ENCODE results near the gene CHST11. TPM values are rescaled to one million over a fixed set of nuclear protein-coding genes. Genes with fewer than 3 reads are reported as not detected.
A peak's percentile ranks its signal among the peaks of the same experiment; 100 is the strongest.

CHST11 gene
- total RNA-seq, 1 experiment from 2014 or later = 38.8 TPM

DNA sequence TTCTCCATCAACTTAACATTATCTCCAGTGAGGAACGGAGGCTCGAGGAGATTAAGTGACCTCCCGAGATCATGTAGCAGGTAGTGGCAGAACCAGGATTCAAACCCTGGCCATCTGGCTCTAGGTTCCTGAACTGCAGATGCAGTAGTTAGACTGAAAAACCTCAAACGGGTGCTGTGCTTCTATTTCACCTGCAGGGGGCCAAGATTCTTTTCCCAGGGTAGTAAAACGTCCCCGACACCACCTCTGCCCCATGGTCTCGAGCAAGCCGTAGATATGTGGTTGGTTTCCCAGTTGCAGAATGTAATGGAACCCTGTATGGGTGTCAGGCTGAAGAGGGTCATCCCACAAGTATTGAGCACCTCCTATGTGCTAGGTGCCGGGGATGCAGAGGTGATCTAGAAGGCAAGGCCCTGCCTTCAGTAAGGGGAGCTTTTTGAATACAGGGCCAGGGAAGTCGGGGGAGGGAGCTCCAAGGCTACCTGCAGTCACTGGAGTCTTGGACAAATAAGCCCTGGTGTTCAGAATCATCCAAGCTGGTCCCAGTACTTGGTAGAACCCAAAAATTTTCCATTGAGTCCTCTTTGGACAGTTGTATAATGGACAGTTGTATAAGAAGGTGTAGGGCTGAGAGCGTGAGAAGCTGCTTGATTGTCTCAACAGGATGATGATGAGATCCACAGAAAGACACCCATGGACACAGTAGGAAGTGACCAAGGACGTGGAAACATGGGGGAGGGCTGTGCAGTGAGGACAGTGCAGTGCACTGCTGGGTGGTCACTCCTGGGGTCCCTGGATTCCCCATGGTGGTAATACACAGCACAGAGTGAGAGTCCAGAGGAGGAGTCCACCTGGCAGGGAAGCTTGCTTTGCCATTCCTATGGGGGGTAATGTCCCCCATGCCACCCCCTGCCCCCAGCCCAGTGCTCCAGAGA, 197.2 kb downstream of the CHST11 start:
- DNase-seq (ENCODE audit: low read depth) = no peak

DNA sequence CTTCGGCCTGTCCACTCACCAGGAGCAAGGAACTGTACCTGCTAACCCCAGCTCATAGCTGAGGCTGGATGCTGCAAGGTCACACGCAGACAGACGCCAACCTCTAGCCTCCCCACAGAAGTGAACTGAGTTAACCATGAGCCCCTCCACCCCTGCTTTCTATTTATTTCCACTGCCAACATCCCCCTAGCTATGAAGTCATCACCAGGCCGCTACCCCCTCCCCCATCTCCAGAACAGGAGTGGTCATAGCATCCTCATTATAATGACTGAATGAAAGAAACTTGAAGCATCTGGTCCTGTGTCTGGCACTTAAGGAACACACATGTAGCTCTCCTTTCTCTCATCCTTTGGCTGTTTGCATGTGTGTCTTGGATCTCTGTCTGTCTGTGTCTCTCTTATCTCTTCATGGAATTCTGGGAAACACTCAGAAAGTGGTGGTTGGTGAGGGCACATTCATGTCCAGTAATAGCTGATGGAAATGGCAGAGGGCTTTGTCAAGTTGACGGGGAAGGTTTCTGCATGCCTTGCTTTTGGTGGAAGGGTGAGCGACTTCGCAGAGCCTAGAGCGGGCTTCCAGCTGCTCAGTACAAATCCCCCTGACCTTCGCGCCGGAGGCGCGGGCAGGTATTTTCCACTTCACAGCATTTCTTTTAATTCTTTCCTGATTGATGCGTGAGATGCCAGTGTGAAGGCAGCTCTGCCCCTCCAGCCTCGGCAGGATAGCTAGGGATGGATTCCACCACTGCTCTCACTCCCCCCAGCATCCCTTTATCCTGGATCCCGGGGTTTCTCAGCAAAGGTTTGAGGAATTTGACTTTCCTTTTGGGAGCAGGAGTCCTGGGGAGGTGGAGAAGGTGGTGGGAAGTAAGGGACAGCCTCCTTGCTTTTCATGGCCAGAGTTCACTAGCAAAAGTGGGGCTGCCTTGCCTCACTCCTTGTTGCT, 198.2 kb downstream of the CHST11 start:
- DNase-seq (ENCODE audit: low read depth) = no peak

DNA sequence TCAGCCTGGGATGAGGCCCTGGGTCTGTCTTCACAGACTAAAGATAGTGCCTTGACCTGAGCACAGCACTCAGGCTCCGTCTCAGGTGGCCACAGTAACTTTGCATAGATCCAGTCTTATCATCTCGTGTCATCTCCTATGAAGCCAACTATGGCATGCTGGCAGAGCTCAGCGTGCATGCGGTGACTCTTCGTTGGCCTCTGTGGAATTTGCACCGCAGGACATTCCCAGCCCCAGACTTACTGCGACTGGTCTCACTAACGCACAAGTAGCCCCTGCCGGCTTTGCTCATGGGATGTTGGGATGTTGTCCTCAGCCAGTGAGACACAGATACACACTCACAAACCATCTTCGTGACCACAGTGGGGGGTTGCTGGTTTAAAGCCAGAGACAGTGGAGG, 199.6 kb downstream of the CHST11 start:
- peak; percentile 76 for DNase-seq (ENCODE audit: low read depth)

DNA sequence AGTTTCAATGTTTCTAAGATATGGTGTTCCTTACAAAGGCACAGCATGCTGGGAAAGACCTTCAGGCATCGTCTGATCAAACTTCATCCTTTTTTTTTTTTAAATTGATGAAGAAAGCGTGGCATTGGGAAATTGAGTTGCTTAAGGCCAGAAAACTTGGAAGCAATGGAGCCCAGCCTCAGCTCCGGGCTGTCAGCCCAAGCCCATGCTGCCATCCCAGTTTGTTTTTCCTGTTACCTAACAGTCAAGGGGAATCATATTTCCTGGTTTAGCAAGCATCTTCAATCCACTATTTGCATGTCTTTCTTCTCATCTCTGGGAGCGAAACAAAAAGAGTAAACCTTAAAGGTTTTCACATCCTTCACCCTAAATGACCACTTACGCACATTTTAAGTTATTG, 200.2 kb downstream of the CHST11 start:
- DNase-seq (ENCODE audit: low read depth) = peak; percentile 34

DNA sequence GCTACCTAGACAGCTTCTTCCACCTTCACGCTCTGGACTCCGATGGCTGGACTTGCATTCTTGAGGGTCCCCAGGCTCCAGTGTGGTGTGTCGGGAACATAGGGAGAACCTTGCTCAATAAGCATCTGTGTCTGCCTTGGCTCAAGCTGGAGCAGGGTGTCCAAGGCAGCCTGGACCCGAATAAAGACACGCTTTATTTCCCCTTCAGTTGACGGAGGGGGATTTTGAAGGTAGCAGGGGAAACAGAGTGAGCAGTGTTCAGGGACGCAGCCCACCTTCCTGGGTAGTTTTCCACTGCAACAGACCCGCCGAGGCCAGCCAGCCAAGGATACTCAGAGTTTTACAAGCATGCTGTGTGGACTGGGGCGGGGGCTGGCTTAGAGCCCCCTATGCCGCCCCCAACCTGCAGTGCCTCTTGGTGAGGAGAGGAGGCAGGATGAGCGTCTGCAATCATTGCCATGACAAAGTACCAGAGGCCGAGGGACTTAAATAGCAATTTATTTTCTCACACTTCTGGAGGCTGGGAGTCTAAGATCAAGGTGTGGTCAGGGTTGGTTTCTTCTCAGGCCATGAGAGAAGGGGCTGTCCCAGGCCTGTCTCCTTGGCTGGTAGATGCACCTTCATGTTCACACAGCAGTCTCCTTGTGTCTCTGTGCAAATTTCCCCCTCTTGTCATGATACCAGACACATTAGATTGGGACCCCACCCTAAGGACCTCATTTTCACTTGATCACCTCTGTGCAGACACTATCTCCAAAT, 201.2 kb downstream of the CHST11 start:
- no peak for DNase-seq (ENCODE audit: low read depth)

DNA sequence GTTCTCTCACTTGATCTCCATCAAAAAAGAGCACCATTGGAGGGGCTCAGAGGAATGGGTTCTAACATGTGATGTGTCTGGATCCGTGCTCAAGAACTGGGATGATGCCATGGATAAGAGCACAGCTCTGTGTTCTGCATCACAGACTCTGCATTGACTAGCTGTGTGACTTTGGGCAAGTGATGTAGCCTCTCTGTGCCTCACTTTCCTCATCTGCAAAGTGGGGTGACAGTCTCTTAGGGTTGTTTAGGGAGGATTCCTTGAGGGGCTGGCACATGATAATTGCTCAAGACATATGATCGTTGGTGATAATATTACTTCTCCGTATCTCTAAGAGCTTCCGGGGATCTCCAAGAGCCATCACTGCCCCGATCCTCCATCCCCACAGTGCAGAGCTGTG, 202.3 kb downstream of the CHST11 start:
- no peak for DNase-seq (ENCODE audit: low read depth)

DNA sequence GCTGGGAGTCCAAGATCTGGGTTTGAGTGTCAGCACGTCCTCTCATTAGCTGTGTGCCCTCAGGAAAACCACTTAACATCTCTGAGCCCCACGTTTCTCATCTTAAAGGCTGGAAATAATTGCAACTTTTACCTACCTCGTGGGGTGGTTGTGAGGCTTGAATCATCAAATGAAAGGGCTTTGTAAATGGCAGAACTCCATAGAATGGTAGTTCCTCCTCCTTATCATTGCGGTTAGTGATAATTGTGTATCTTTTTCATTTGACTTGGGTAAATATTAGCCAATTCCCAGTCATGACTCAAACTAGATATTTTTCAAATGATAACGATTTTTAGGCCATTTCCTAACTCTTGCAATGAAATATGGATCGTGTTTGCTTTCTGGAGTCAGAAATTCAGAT, 205.5 kb downstream of the CHST11 start:
- DNase-seq (ENCODE audit: low read depth) = no peak

DNA sequence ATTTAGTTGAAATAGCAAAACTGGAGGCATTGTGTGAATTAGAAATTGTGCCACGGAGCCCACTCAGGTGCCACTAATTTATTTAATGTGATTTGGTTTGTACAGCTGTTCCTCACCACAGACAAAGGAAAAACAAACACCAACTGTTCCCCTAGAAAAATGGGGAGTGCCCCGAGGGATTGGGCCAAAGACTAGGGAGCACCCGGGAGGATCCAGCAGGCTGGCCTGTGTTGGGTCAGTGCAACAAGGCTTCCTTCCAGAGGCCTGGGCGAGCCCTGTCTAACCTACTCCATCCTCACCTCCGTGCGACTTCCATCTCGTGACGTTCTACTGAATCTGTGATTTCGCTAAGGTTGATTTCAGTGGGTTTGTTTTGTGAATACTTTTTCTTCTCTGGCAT, 206.2 kb downstream of the CHST11 start:
- DNase-seq (ENCODE audit: low read depth) = no peak

DNA sequence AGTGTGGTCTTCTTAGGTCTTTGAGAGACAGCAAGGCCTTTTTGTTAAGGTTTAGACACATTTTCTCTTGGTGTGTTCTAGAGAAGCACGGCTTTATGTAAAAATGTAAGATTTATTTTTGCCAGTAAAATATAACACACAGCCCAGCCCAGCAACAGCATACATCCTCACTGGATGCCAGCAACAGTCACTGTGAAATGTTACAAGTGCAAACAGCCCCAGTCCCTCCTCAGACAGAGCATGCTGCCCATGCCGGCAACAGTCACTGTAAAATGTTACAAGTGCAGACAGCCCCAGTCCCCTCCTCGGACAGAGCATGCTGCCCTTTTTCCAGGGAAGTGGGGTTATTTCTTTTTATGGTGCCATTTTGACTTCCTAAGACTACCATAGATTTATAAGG, 207.6 kb downstream of the CHST11 start:
- DNase-seq (ENCODE audit: low read depth) = no peak

DNA sequence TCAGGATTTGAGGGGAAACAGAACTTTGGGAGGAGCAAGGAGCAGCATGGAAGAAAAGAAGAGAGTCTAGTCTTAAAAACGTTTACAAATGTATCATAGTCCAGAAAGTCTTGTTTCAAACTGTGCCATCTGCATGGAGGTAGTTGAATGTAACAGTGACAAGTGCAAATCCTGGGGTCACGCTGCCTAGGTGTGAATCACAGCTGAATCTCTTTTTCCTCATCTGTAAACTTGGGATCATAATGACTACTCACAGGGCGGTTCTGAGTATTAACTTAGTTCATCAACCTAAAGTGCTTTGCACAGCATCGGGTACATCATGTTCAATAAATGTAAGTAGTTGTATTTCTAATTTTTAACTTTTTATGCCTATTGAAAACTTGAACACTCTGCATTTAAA, 208.5 kb downstream of the CHST11 start:
- no peak for DNase-seq (ENCODE audit: low read depth)

DNA sequence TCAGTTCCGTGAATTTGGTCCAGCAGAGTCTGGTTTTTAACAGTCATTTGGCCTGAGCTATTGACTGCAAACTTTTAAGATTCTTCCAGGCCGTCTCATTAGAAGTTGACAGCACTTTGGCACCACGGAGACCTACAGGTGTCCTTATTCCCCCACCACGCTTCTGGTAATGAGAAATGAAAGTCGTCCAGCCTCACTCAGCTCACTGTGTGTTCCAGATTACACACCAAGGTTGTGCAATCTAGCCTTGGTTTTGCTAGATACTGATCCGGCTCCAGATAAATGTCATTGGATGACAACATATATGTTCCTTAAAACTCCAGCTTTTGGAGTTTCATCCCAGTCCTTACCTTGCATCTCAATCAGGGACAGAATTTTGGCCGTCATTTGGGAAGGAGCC, 210.4 kb downstream of the CHST11 start:
- no peak for DNase-seq (ENCODE audit: low read depth)

DNA sequence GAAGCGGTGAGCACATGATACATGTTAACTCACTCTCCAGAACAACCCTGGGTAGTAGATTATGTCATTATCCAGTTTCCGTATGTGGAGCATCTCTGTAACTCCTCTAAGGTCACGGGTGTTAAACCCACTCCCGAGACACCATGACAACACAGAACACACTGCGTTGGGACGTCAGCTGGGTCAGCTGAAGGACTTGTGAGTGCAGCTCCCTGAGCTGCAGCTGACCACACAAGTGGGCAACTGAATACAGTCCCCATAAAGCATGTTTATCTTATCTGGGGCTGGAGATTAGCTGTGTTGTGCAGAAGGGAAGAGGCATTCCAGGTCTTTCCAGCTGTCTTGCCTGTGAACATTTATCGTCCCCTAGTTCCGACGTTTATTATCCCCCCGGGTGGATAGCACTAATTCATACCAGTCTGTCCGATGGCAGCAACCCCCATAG, 211.5 kb downstream of the CHST11 start:
- DNase-seq (ENCODE audit: low read depth) = peak; percentile 67

DNA sequence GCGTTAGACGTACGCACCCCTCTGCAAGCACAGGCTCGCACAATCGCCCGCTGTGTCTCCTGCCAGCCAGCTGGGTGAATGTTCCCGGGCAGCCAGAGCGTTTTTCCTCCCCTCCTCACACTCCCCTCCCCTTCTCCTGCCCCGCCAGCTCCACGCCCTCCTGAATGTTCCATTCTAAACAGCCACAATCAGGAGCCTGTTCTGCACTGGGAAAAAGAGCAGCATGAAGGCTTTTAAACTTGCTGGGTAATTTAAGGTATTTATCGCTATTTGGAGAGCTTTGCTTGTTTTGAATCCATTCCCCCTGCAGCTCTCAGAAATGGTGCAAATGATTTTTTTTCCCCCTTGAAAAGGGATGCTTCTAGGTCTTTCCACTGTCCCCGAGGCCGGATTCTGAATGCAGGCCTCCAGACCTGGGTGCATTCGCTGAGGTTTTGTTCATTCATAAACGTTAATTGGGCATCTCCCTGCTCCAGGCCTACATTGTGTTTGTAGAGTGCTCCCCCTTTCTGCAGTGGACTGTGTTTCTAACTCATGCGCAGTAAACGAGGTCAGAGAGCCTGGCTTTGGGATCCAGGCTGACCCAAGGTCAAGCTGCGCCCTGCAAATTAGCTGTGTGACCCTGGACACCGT, 212.5 kb downstream of the CHST11 start:
- DNase-seq (ENCODE audit: low read depth) = peak; percentile 60

DNA sequence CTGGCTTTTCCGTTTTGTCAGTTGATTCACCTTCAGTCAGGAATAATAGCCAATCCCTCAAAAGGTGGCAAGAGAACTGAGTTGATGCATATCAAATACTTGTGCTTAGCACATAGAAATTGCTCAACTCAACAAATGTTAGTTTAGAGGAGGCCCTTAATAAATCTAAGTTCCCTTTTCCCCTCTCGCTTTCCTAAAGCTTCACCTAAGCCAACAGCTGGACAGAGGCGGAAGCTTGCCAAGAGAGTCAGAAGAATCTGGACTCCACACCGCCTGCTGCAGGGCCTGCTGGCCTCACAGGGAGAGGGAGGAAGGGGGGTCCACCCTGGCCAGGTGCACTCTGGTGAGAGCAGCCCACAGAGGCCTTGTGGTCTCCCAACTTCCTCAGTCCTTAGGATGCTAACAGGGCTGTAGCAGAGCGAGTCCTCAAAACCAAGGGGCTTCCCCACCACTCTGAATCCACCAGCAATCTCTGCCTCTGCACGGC, 213.1 kb downstream of the CHST11 start:
- DNase-seq (ENCODE audit: low read depth) = peak; percentile 30

DNA sequence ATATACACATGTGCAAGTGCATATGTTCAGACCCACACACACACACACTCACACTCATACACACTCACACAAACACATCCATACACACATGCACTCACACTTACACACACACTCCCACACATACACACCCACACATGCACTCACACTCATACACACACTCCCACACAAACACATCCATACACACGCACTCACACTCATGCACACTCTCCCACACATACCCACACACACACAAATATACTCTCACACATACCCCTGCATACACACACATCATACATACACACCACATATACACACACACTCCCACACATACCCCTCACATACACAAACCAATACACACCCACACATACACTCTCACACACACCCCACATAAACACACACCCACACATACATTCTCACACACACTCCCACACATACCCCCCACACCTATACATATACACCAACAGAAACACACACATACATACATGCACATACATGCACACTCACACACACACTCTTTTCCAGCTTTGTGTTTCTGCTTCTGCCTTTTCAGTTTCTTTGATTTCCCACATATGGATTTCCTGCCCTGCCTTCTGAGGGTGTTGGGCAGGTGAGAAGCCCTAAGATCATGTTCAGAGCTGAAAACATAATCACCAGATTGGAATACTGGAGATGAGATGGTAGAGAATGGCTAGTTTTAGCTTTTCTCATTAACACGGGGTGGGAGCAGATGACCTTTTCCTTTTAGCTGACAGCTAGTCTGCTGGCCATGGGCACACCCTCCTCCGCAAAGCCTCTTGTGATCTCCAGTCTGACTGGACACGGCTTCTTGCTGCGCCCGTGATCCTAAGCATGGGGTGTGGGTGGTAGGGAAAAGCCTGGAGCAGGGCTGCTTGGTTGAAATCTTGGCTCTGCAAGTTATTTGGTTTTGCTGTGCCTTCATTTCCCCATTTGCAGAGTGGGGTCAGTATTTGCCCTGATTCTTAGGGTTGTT, 214.0 kb downstream of the CHST11 start:
- DNase-seq (ENCODE audit: low read depth) = peak; percentile 40

DNA sequence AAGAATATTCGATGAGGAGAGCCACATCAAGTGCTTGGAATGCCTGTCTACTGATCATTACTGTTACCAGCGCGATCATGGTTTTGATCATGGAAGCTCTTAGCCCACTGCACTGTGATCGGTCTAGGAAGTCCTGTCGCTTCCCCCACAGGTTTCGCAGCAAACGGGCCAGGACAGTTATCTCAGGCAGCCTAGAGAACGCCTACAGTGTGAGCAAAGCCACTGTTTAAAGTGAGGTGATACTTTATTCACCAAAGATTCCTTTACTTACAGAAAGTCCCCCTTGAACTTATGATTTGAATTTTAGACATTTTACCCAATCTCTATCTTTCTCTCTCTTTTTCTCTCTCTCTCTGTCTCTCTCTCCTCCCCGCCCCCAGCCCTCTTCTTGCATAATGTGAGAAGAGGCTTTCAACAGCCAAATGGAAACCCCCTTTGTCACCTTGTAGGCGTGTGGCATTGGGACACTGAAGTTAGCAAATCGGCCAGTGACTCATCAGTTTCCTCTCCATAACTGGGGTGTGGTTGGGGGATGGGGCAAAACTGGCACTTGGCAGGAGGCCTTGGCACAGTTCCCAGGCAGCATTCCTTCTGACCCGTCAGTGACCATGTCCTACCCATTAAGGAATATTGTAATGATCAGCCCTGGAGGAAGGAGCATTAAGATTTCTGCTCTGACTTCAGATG, 214.8 kb downstream of the CHST11 start:
- DNase-seq (ENCODE audit: low read depth) = peak; percentile 96

DNA sequence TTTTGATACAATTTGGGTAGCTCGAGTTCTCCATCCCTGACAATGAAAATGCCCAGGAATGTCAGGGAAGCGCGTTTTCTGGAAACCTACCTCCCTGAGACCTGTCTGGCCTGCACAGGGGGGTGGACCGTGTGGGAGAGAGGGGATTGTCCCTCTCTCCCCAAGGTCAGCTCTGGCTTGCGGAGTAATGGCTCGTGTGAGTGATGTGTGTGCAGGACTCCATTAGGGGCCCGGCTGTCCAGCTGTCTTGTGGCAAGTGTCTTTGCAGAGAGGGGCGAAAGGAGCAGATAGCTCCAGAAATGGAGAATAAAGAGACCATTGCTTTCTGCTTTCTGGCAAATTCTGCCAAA, 215.3 kb downstream of the CHST11 start:
- DNase-seq (ENCODE audit: low read depth) = no peak

DNA sequence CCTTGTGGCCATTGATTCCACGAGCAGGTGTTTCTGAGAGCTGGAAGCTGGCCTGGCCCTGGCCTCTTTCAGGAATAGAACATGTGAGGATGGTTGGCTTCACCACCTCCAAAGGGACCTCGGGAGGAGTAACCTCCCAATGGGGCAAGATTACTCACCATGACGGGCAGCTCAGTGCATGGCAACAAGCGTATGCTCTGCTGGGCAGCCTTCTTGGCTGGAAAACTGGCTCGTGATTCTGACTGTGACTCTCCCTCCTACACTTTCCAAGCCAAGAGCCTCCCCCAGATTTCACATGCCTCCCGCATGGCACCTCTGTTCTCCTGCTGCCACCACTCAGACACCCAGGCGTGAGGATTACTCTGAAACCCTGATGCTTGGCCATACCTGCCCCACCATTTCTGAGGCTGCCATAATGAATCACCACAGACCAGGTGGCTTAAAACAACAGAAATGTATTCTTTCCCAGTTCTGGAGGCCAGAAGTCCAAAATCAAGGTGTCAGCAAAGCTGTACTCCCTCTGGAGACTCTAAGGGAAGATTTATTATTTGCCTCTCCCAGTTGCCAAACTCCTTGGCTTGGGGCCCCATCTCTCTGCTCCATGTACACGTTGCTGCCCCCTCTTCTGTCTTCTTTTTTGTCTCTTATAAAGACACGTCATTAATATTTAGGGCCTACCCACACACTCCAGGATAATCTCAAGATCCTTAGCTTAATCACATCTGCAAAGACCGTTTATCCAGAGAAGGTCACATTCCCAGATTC, 215.9 kb downstream of the CHST11 start:
- DNase-seq (ENCODE audit: low read depth) = peak; percentile 78

DNA sequence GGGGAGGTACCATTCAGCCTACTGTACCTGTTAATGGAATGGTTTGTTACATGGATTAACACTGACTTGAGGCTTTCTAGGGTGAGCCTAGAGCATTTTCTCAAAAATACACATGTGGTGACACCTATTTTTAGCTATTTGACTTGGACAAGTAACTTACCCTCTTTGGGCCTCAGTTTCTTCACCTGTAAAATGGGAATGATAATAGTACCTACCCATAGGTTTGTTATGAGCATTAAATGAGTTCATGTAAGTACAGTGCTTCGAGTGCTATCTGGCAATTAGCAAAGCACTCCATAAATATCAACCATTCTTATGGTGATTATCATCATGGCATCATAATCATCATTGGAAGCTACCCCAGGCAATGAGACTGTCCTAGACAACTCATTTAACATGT, 216.5 kb downstream of the CHST11 start:
- DNase-seq (ENCODE audit: low read depth) = no peak

Data from RPMI7951 (cell line).